CMK (cell line): ENCODE data around the gene AGAP1.

Source experiments
- DNase-seq: peaks from one replicate; pipeline ENCODE4 v3.0.0-alpha.2; 2010; ENCODE audit warnings: low read depth

Gene AGAP1

GRCh38 chr2:235850289-235850688 lies 356.4 kb downstream of the AGAP1 start:
- no peak for DNase-seq

- no peak for DNase-seq
Observed at GRCh38 chr2:235850771-235851551, 357.1 kb downstream of the AGAP1 start.

- DNase-seq, result no peak
Observed at GRCh38 chr2:235851828-235852525, 358.1 kb downstream of the AGAP1 start.

GRCh38 chr2:235852526-235852920 lies 358.7 kb downstream of the AGAP1 start:
- no peak for DNase-seq

- no peak for DNase-seq
Observed at GRCh38 chr2:235854276-235854675, 360.4 kb downstream of the AGAP1 start.

- no peak for DNase-seq
Observed at GRCh38 chr2:235855011-235855410, 361.2 kb downstream of the AGAP1 start.

- no peak for DNase-seq
Observed at GRCh38 chr2:235856151-235856854, 362.5 kb downstream of the AGAP1 start.

- no peak for DNase-seq
Observed at GRCh38 chr2:235857598-235857997, 363.8 kb downstream of the AGAP1 start.

GRCh38 chr2:235858881-235859280 lies 365.0 kb downstream of the AGAP1 start:
- DNase-seq, result no peak

- no peak for DNase-seq
Observed at GRCh38 chr2:235859651-235860050, 365.8 kb downstream of the AGAP1 start.

GRCh38 chr2:235860111-235860510 lies 366.3 kb downstream of the AGAP1 start:
- no peak for DNase-seq

GRCh38 chr2:235860871-235861270 lies 367.0 kb downstream of the AGAP1 start:
- no peak for DNase-seq

GRCh38 chr2:235861383-235861782 lies 367.5 kb downstream of the AGAP1 start:
- no peak for DNase-seq

GRCh38 chr2:235863414-235863813 lies 369.6 kb downstream of the AGAP1 start:
- no peak for DNase-seq

- no peak for DNase-seq
Observed at GRCh38 chr2:235864302-235864701, 370.5 kb downstream of the AGAP1 start.

- DNase-seq, result no peak
Observed at GRCh38 chr2:235864733-235865515, 371.1 kb downstream of the AGAP1 start.

- DNase-seq, result no peak
Observed at GRCh38 chr2:235866373-235866772, 372.5 kb downstream of the AGAP1 start.

- no peak for DNase-seq
Observed at GRCh38 chr2:235868224-235868623, 374.4 kb downstream of the AGAP1 start.

- no peak for DNase-seq
Observed at GRCh38 chr2:235868645-235869044, 374.8 kb downstream of the AGAP1 start.

GRCh38 chr2:235870515-235870914 lies 376.7 kb downstream of the AGAP1 start:
- no peak for DNase-seq

GRCh38 chr2:235876099-235876679 lies 382.3 kb downstream of the AGAP1 start:
- DNase-seq, result peak; percentile 5
